SIG-M5 treated with dmso at 0.1 percent for 504 hours (cell line): ENCODE measurements around the gene IGFL2.
A peak's percentile ranks its signal among the peaks of the same experiment; 100 is the strongest.
"Not testable (repeated sequence)": the region's sequence is repeated elsewhere in the genome, so short reads cannot be mapped to it uniquely, and the experiment has no call there.

Source experiments
- DNase-seq: peaks from one replicate; lab custom pipeline; 2025; ENCODE audit not compliant: unreplicated experiment; lab: John Stamatoyannopoulos, UW

IGFL2 gene

DNA sequence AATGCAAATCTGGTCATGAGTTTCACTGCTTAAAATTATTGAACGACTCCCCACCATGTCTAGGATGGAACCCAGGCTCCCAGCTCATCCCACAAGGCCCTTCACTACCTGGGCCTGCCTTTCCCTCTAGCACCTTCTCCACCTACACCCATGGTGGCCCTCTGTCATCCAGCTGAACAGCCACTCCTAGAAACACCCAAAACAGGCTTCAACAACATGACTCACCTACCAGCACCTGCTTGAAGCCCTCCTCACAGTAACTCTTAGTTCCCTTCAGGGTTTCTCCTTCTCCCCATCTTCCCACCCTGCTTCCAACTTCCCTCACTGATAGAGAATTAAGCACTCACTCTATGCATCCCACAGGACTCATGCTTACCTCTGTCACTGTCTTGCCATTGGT lies 6.6 kb upstream of the IGFL2 start:
- no peak for DNase-seq

- no peak for DNase-seq
Observed at GRCh38 chr19:46142294-46142693, 5.7 kb upstream of the IGFL2 start.

DNA sequence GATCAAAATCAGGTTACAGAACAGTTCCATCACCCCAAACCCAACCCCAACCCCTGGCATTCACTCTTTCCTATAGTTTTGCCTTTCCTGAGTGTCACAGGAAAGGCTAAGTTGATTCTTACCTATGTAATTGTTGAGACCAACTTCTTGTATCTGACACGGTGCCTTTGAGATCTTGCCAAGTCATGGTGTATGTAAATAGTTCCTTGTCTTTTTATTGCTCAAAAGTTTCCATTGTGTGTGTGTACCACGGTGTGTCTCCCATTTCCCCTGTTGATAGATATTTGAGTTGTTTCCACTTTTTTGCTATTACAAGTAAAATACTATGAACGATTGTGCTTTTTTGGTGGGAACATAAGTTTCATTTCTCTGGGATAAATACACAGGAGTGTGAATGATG lies 3.3 kb upstream of the IGFL2 start:
- no peak for DNase-seq

- DNase-seq: no peak
Observed at GRCh38 chr19:46147166-46147740, 785 bp upstream of the IGFL2 start.

DNA sequence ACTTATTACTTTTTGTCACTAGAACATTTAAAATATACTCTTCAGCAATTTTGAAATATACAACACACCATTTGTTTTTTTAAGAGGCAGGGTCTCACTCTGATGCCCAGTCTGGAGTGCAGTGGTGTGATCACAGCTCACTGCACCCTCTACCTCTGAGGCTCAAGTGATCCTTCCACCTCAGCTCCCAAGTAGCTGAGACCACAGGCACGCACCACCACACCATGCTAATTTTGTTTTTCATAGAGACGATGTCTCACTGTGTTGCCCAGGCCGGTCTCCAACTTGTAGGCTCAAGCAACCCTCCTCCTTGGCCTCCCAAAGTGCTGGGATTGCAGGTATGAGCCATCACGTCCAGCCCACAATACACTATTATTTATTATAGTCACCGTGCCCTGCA lies 2.6 kb downstream of the IGFL2 start:
- no peak for DNase-seq

DNA sequence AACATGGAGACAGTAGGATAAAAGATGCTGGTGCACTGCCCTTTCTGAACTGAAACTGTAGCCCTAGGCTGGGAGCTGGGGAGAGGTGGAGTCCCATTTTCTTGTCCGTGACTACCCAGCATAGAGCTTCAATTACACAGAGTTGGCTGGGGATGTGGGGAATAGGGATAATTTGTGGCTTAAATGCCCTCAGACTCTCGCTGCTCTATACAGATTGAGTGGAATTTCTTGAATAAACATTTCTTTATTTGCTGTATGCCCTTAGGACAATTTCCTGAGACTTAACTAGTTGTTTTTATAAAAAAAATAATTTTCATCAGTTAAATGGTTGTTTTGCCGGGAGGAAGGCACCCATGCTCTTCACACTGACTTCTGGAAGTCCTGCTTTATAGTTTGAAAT lies 7.2 kb downstream of the IGFL2 start:
- no peak for DNase-seq

- no peak for DNase-seq
Observed at GRCh38 chr19:46159418-46160232, 11.6 kb downstream of the IGFL2 start.

DNA sequence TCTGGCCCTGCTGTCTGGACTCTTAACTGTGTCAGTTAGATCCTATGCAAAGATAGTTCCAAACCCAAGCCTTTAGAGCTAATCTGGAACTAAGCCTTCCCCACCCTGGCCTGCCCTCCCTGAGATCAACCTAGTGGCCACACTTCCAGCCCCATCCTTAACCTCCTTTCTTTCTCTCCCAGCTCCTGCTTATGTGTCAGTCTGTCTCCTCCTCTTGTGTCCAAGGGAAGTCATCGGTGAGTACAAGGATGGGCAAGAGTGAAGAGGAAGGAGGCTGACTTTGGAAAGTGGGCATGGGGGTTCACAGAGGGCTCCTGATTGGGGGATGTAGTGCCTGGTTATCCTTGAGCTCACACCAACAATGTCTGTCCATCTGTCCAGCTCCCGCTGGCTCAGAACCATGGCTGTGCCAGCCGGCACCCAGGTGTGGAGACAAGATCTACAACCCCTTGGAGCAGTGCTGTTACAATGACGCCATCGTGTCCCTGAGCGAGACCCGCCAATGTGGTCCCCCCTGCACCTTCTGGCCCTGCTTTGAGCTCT lies 12.3 kb downstream of the IGFL2 start:
- DNase-seq: no peak

DNA sequence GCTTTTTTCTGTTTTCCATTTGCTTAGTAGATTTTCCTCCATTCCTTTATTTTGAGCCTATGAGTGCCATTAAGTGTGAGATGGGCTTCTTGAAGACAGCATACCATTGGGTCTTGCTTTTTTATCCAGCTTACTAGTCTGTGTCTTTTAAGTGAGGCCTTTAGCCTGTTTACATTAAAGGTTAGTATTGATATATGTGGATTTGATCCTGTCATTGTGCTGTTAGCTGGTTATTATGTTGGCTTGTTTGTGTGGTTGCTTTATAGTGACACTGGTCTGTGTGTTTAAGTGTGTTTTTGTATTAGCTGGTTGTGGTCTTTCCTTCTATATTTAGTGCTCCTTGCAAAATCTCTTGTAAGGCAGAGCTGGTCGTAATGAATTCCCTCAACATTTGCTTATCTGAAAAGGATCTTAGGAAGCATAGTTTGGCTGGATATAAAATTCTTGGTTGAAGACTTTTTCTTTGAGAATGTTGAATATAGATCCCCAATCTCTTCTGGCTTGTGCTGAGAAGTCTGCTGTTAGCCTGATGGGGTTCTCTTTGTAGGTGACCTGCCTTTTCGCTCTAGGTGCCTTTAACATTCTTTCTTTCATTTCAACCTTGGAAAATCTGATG lies 13.7 kb downstream of the IGFL2 start:
- not testable (repeated sequence) for DNase-seq

GRCh38 chr19:46162731-46163130 lies 14.7 kb downstream of the IGFL2 start:
- DNase-seq: no peak

DNA sequence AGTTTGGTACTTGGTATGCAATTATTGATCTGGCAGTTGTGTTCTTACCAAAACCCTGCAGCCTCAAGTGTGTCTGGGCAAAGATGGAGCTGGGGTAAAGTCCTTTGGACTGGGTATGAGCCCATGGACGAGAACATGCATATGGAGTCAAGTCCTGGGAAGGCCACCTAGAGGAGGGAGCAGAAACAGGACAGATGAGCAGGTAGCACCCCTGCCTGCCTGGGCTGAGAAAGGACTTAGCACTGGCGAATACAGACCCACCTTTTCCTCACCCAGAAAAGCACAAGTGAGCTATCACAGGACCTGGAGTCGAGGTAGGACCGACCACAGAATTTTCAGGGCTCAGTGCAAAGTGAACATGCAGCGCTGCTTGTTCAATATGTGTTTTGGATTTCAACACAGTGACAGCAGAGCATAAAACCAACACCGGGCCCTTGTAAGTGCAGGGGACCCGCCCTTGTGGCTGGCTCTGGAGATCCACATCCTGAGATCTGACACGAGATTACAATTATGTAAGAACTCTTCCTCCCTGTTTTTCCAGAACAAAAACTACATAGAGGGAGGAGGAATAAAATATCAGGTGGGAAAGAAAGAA lies 25.9 kb downstream of the IGFL2 start:
- DNase-seq: peak; percentile 40

DNA sequence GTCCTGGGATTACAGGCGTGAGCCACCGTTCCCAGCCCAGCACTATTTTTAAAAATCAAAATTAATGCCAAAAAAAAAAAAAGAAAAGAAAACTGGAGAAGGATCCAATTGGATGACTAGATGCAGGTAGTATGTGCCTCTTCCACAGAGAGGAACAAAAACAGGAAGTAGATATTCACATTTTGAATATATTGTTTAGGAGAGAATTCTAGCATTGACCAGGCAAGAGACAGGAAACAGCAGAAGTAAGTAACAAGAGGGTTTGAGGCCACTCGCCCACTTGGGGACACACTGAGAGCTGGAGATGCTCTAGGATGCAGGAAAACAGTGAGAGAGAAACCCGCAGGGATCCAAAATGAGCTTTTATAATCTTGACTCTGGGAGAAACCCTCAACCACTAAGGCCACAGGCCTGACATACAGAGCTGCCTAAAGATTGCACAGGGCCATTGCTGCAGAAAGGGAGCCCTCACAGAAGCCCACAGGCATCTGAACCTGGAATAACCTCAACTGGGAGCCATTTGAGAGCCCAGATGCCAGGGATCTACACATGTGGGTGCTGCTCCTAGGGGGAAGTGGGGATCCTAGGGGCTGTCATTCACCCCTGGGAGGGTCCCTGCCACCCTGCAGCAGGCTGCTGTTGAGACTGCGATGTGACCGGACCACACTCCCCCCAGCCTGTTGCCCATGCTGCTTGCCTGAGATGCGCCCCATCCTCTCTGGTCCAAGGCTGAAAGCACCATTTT lies 28.2 kb downstream of the IGFL2 start:
- DNase-seq: peak; percentile 33

DNA sequence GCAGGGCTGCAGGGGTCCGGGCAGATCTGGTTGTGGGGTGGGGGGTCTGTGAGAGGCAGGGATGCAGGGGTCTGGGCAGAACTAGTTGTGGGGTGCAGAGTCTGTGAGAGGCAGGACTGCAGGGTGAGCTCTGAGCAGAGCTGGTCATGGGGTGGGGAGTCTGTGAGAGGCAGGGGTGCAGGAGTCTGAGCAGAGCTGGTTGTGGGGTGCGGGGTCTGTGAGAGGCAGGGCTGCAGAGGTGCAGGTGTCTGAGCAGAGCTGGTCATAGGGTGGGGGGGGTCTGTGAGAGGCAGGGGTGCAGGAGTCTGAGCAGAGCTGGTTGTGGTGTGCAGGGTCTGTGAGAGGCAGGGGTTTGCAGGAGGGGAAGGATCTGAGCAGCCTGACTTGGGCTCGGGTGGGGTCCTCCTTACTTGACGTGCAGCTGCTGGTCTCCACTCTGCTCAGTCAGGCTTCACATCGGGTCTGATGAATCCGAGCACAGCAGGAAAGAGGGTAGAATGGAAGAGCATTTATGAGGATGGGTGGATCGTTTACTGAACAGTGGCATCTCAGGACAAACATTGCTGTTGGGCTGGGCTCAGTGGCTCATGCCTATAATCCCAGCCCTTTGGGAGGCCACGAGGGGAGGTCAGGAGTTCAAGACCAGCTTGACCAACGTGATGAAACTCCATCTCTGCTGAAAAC lies 31.2 kb downstream of the IGFL2 start:
- no peak for DNase-seq

GRCh38 chr19:46180701-46181387 lies 32.8 kb downstream of the IGFL2 start:
- no peak for DNase-seq

GRCh38 chr19:46181388-46181779 lies 33.3 kb downstream of the IGFL2 start:
- peak; percentile 56 for DNase-seq

DNA sequence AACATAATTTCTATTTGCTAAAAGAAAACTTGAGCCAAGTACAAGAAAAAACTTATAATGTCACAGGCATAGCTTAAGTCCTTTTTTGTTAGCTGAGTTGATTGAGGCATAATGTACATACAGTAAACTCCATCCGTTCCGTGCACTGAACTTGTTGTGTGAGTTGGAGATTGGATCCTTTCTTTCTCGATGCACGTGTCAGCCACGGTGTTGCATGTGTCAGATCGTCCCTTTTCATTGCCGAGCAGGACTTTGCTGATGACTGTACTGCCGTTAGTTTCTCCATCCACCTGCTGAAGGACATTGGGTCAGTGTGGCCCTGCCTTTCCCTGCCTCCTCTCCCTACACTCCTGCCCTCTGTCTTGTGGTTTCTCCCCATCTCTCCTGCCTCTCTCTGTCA lies 34.4 kb downstream of the IGFL2 start:
- no peak for DNase-seq

- DNase-seq: peak; percentile 70
Observed at GRCh38 chr19:46184775-46185710, 37.0 kb downstream of the IGFL2 start.

- DNase-seq: no peak
Observed at GRCh38 chr19:46186101-46186716, 38.2 kb downstream of the IGFL2 start.
